GM18526 (cell line): ENCODE data around the gene WDFY1.
A peak's percentile ranks its signal among the peaks of the same experiment; 100 is the strongest.

Experiments used
- POLR2A ChIP-seq: IDR thresholded peaks from 3 replicates; pipeline ENCODE4 v1.6.1; 2011; ENCODE audit not compliant: insufficient read length; ENCODE audit errors: extremely low read depth

The WDFY1 gene

DNA sequence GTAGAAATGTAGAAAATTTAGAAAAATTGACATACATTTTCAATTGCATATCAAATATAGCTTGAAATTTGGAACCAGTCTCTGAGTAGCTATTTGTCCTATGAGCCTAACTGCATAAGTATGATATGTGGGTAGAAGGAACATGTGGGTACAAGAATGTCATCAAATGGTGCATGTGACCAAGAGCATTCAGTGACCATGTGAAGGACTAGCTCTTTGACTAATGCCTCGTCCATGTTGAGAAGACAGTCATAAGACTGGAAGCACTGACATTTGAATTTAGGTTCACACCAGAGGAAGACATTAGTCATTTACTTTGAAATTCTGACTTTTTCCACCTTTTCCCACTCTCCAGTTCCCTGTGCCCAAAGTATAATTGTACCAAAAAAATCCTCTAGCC, 24.7 kb upstream of the WDFY1 start:
- no peak for TF ChIP-seq POLR2A

- no peak for TF ChIP-seq POLR2A
These were observed 24.2 kb upstream of the WDFY1 start for GRCh38 chr2:223969315-223969714.

GRCh38 chr2:223967981-223968380, 22.8 kb upstream of the WDFY1 start:
- no peak for TF ChIP-seq POLR2A

DNA sequence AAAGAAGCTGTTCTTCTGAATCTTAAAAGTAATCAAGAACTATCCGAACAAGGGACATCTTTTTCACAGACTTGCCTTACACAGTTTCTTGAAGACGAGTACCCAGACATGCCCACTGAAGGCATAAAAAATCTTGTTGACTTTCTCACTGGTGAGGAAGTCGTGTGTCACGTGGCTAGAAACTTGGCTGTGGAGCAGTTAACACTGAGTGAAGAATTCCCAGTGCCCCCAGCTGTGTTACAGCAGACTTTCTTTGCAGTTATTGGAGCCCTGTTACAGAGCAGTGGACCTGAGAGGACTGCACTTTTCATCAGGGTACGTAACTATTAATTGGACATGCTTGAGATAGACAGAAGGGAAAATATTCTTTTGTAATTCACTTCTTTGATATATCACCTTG, 14.6 kb upstream of the WDFY1 start:
- TF ChIP-seq POLR2A, result no peak

DNA sequence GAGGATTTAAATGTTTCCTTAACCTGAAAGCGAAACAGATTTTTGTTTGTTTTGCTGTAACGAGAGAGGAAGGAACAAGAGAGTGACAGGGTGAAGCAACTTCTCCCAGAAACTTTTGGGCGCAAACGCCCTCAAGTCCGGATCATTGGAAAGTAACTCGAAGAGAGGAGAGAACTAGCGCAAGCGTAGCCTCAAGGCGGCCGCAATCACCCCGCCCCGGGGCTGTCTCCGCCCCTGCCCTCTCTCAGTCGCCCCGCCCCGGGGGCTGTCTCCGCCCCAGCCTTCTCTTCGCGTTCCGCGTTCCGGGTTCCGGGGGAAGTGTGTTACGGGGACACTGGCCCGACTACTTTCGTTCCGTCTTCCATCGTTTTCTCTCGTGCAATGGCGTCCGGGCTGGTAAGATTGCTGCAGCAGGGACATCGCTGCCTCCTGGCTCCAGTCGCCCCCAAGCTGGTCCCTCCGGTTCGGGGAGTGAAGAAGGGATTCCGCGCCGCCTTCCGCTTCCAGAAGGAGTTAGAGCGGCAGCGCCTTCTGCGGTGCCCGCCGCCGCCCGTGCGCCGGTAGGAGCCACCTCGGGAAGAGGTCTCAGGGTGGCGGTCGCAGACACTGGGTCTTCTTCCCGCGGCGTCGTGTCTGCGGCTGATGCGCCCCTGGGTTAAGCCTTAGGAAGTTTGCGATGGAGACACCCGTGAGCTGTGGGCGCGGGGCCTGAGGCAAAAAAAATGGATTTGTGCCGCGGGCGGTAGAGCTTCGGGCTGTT, 12.1 kb upstream of the WDFY1 start, which contains the start of gene MRPL44:
Gene MRPL44, plus strand, starts transcription at position 372 of the 760 bp plus-strand sequence. Its CDS starts 10 bp downstream, at position 382.
- TF ChIP-seq POLR2A, result peak; percentile 79

- no peak for TF ChIP-seq POLR2A
These were observed 11.2 kb upstream of the WDFY1 start for GRCh38 chr2:223956300-223956699.

- no peak for TF ChIP-seq POLR2A
These were observed 9.3 kb upstream of the WDFY1 start for GRCh38 chr2:223954401-223954800.

GRCh38 chr2:223952280-223952968, 7.3 kb upstream of the WDFY1 start:
- peak; percentile 33 for TF ChIP-seq POLR2A

GRCh38 chr2:223950448-223951347, 5.6 kb upstream of the WDFY1 start:
- no peak for TF ChIP-seq POLR2A

GRCh38 chr2:223949241-223949840, 4.2 kb upstream of the WDFY1 start:
- TF ChIP-seq POLR2A, result no peak

DNA sequence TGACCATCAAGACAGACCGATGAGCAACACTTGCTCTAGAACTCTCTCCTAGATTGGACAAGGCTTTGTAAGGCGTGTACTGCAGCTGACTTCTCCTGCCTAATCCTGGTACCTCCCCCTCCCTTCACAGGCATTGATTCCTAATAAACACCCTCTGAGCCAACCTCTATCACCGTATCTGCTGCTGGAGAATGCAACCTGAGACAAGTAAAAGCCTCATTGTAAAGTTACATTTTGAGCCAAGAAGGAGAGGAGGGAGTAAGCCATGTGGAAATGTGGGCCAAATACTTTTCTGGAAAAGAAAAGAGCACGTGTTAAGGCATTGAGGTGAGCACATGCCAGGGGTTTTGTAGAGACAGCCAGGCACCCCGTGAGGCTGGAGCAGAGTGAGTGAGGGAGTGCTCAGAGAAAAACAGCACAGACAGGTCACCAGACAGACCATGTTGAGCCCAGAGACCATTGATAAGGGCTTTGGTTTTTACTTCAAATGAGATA, 2.6 kb upstream of the WDFY1 start:
- TF ChIP-seq POLR2A, result no peak

DNA sequence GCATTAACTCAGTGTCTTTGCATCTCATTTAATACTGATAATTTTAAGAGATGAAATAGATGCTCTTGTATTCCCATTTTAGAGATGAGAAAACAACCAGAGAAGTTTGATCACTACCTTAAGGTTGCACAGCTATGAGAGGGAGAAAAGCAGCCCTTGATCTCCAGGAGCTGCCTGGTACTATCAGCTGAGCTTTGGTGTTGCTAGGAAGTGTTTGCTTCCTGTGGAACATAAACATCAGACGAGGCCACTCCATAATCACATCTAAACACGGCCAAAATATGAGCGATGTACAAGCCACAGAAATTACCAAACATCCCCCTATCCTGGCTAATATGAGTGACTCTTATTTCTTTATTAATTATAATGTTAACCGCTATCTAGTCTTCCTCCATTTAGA, 620 bp upstream of the WDFY1 start:
- TF ChIP-seq POLR2A, result no peak

DNA sequence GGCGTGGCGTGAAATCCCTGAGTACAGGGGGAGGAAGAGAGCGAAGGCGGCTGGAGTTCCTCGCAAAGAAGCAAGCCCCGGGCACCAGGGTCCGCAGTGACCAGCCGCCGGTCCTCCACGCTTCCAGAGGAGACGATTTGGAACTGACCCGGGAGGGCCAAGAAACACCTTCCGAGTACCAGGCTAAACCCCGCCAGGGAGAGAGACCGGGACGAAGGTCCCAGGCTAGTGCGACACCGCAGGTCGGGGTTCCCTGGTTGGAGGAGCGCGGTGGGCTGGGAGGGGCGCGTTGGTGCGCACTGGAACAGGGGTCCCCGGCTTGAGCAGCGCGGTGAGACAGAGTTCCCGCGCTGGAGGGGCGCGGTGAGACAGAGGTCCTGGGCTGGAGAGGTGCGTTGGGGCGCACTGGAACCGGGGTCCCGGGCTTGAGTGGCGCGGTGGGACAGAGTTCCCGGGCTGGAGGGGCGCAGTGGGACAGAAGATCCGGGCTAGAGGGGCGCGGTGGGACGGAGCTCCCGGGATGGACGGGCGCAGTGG, 901 bp downstream of the WDFY1 start:
- no peak for TF ChIP-seq POLR2A

GRCh38 chr2:223943561-223944008, 1.6 kb downstream of the WDFY1 start:
- TF ChIP-seq POLR2A, result no peak

DNA sequence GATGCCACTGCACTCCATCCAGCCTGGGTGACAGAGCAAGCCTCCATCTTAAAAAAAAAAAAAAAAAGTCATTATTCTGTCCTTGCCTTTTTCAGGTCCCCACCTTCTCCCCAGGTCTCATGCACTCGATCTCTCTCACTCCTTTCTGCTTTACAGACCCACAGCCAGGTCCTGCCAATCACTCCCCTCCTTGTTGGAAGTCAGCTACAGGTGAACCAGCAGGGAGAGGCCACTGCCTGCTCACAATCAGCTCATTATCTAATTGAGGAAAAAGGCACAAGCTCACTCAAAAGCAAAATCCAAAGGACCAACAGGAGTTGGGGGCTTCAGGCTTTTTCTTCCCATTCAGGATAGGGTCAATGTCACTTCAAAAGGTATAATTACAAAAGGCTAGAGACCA, 2.0 kb downstream of the WDFY1 start:
- no peak for TF ChIP-seq POLR2A
